ENCODE measurements around the gene TUBAL3.

- TF ChIP-seq CTCF (IDR thresholded peaks at IDR 0.05) (no peak), TCF7L2 (IDR thresholded peaks at IDR 0.05; ENCODE audit: low read depth, low read length) (no peak)
Measured at GRCh38 chr10:5362873-5363272, 41.8 kb downstream of the TUBAL3 start.

All from Panc1 (cell line).